GM12878 (cell line): Measurements from ENCODE around the gene SNN. TPM values are rescaled to one million over a fixed set of nuclear protein-coding genes. Genes with fewer than 3 reads are reported as not detected.

Experiments used
- ATAC-seq: fragments of 200-7000 bp; cut with Tn5 transposase; 3 replicates; pipeline ENCODE4 v1.9.1; 2020; ENCODE audit warnings: mild to moderate bottlenecking, moderate library complexity
- BruUV-seq: library from RNA; stranded (reverse); fragments of 400-500 nt; replicated peaks from 2 replicates; lab custom pipeline; 2021; lab: Mats Ljungman, UMichigan
- CTCF ChIA-PET: fragments of 300-600 bp; sonication (Branson Sonifier 250); formaldehyde crosslinking; extraction: SDS; loops from one replicate; lab custom pipeline; 2021; ENCODE audit warnings: inconsistent platforms; lab: Yijun Ruan, JAX
- POLR2A ChIA-PET: fragments of 350-600 bp; formaldehyde crosslinking; extraction: SDS; loops from one replicate; lab custom pipeline; 2021; ENCODE audit warnings: inconsistent platforms; lab: Charles Lee
- RAD21 ChIA-PET: fragments of 300-600 bp; sonication (Branson Sonifier 250); formaldehyde crosslinking; loops from one replicate; lab custom pipeline; 2023; ENCODE audit warnings: antibody characterized with exemption; ENCODE audit not compliant: unreplicated experiment; lab: Charles Lee
- SMC1A ChIA-PET: fragments of 300-600 bp; sonication (Branson Sonifier 250); formaldehyde crosslinking; loops from one replicate; lab custom pipeline; 2023; ENCODE audit not compliant: unreplicated experiment, uncharacterized antibody; lab: Charles Lee
- DNase-seq: peaks from one replicate; pipeline ENCODE4 v3.0.0-alpha.2; 2011; ENCODE audit warnings: low read depth, low spot score
- FAIRE-seq: peaks from 3 replicates; lab custom pipeline; 2011; peaks lifted over from hg19 to GRCh38; lab: Jason Lieb, UNC
- H2AFZ ChIP-seq: 2 replicates; pipeline ENCODE4 v1.6.0; 2011; ENCODE audit warnings: low read depth, low read length, control low read depth; ENCODE audit not compliant: control insufficient read depth
- H3K27ac ChIP-seq: 2 replicates; pipeline ENCODE4 v1.5.1; 2011; ENCODE audit warnings: control low read depth; ENCODE audit not compliant: control insufficient read depth, insufficient read depth
- H3K27me3 ChIP-seq, 2 experiments: replicated peaks in 1 of 2; 2 replicates each; pipeline versions ENCODE4 v1.6.0 to v1.6.1; 2011; ENCODE audit warnings: low read length in 1 of 2; ENCODE audit not compliant: control insufficient read depth in 2 of 2, insufficient read depth in 2 of 2
- H3K36me3 ChIP-seq, 2 experiments: 2 replicates each; pipeline ENCODE4 v1.5.1; 2011; ENCODE audit warnings: low read length in 1 of 2; ENCODE audit not compliant: control insufficient read depth in 2 of 2, insufficient read depth in 2 of 2
- H3K4me1 ChIP-seq: 2 replicates; pipeline ENCODE4 v1.6.1; 2011; ENCODE audit warnings: mild to moderate bottlenecking, low read length, moderate library complexity, mixed read lengths; ENCODE audit not compliant: control insufficient read depth, insufficient read depth
- H3K4me2 ChIP-seq: 2 replicates; pipeline ENCODE4 v1.6.0; 2011; ENCODE audit warnings: control low read depth; ENCODE audit not compliant: control insufficient read depth, insufficient read depth
- H3K4me3 ChIP-seq: fragments of 200-600 bp; sonication (generic); 2 replicates; pipeline ENCODE4 v1.5.1; 2016
- H3K79me2 ChIP-seq: 2 replicates; pipeline ENCODE4 v1.6.0; 2011; ENCODE audit warnings: low read length; ENCODE audit not compliant: control insufficient read depth, insufficient read depth
- H3K9ac ChIP-seq: 2 replicates; pipeline ENCODE4 v1.8.0; 2011; ENCODE audit warnings: low read length, control low read depth, mixed read lengths; ENCODE audit not compliant: control insufficient read depth, insufficient read depth
- H3K9me3 ChIP-seq: replicated peaks from 3 replicates; pipeline ENCODE4 v1.5.1; 2011; ENCODE audit warnings: mild to moderate bottlenecking, low read length; ENCODE audit not compliant: control insufficient read depth, insufficient read depth
- H4K20me1 ChIP-seq: 2 replicates; pipeline ENCODE4 v1.6.0; 2011; ENCODE audit not compliant: control insufficient read depth, insufficient read depth
- BCLAF1 ChIP-seq: fragments of 450-650 bp; IDR thresholded peaks from 2 replicates; pipeline ENCODE4 v1.6.1; 2017; ENCODE audit warnings: antibody characterized with exemption, mild to moderate bottlenecking, moderate library complexity
- BHLHE40 ChIP-seq, 2 experiments: fragments of 450-650 bp in 1 of 2; IDR thresholded peaks; 2 replicates each; pipeline ENCODE4 v1.6.1; 2011 to 2017; ENCODE audit warnings: low read depth in 2 of 2, borderline replicate concordance in 1 of 2, improper control_type of control experiment in 1 of 2, low read length in 1 of 2, mild to moderate bottlenecking in 1 of 2
- CHD4 ChIP-seq: fragments of 200-600 bp; sonication (generic); IDR thresholded peaks from 2 replicates; pipeline ENCODE4 v1.6.1; 2016; ENCODE audit warnings: mild to moderate bottlenecking
- HDAC2 ChIP-seq: fragments of 200-600 bp; sonication (generic); IDR thresholded peaks from 2 replicates; pipeline ENCODE4 v1.6.1; 2017
- JUNB ChIP-seq: IDR thresholded peaks from 2 replicates; pipeline ENCODE4 v1.6.1; 2016; ENCODE audit warnings: antibody characterized with exemption, mild to moderate bottlenecking
- KAT2A ChIP-seq: conservative IDR thresholded peaks from 2 replicates; pipeline ENCODE4 v1.6.1; 2011; ENCODE audit warnings: low read depth, low read length; ENCODE audit not compliant: control insufficient read depth
- MAX ChIP-seq: IDR thresholded peaks from 2 replicates; pipeline ENCODE4 v1.6.1; 2012; ENCODE audit warnings: low read depth, low read length, improper control_type of control experiment
- NBN ChIP-seq: fragments of 450-650 bp; IDR thresholded peaks from 2 replicates; pipeline ENCODE4 v1.6.1; 2016
- RELA ChIP-seq: fragments of 450-650 bp; IDR thresholded peaks from 2 replicates; pipeline ENCODE4 v1.8.0; 2014; ENCODE audit warnings: borderline replicate concordance; ENCODE audit not compliant: partially characterized antibody
- SKIL ChIP-seq: fragments of 450-650 bp; IDR thresholded peaks from 2 replicates; pipeline ENCODE4 v1.6.1; 2017; ENCODE audit warnings: mild to moderate bottlenecking, low read depth, inconsistent platforms; ENCODE audit not compliant: poor library complexity, severe bottlenecking
- STAT1 ChIP-seq: fragments of 450-650 bp; conservative IDR thresholded peaks from 2 replicates; pipeline ENCODE4 v1.6.1; 2014; ENCODE audit warnings: antibody characterized with exemption, mild to moderate bottlenecking
- ZNF687 ChIP-seq: fragments of 450-650 bp; IDR thresholded peaks from 2 replicates; pipeline ENCODE4 v1.6.1; 2017; ENCODE audit warnings: mild to moderate bottlenecking, moderate library complexity
- WGBS: methylation state at CpG from one replicate; pipeline ENCODE4 v1.1.6; 2016; ENCODE audit warnings: low lambda C conversion rate; ENCODE audit not compliant: insufficient replicate concordance, insufficient coverage; ENCODE audit errors: missing lambda C conversion rate; 5-methylcytosine and 5-hydroxymethylcytosine counted together
- in situ Hi-C: fragments of 300-500 bp; cut with MboI; formaldehyde crosslinking; loops from 9 replicates; pipeline ENCODE4 v1.14.3; 2018; ENCODE audit warnings: mixed read lengths
- intact Hi-C: fragments of 100-400 bp; cut with micrococcal nuclease; formaldehyde crosslinking; loops from one replicate; pipeline ENCODE4 v1.14.2; 2022; ENCODE audit not compliant: unreplicated experiment
- polyA plus RNA-seq, 11 experiments: library from polyadenylated mRNA; depleted of rRNA in 4 of 11; unstranded in 6 of 11; stranded (reverse) in 5 of 11; fragments of >200 nt; fragmentation: Nextera tagmentation in 4 of 11; fragmentation: Illumina TruSeq in 1 of 11; extraction: Ambion mirVana in 4 of 11; extraction: Trizol in 1 of 11; gene quantifications; 1 replicate in 1 of 11; 2 replicates in 10 of 11; pipeline versions ENCODE4 v1.2.1 to v1.2.3, GENCODE V29; 2011 to 2016; ENCODE audit warnings: inconsistent platforms in 2 of 11, missing spikeins in 2 of 11, low read depth in 1 of 11
- total RNA-seq, 4 experiments: library from RNA; depleted of rRNA in 3 of 4; stranded (reverse); fragments of >200 nt in 3 of 4; fragmentation: Illumina TruSeq in 1 of 4; extraction: Trizol in 1 of 4; gene quantifications; 2 replicates each; pipeline versions ENCODE4 v1.2.1 to v1.2.3, GENCODE V29; 2013 to 2021

SNN gene
- total and polyA plus RNA-seq, 10 of the 15 experiments (the other 5 are each of a cell fraction or from before 2014, with no cell fraction given): 2.2 to 43.4 (median 27.8) TPM

GRCh38 chr16:11708421-11708820 is 40.2 kb downstream of the SNN start:
- H3K4me3 ChIP-seq: no peak overlapping the region
- ChIA-PET POLR2A (no interaction called here), RAD21 (interaction anchor here (0.7 to 1.1 kb wide), 3 partner anchors 39 to 312 kb away, joined by 3 read pairs; no protein-coding TSS in a partner anchor), CTCF (interaction anchor here (1.1 to 2.0 kb wide), 2 partner anchors 11 to 66 kb away, joined by 5 to 7 read pairs; no protein-coding TSS in a partner anchor), SMC1A (interaction anchor here (0.9 to 2.7 kb wide), 4 partner anchors 10 to 176 kb away, joined by 3 to 11 read pairs (median 4); no protein-coding TSS in a partner anchor)
- 100% methylated on average over 1 of the region's 1 CpG for WGBS
- no peaks in the 10 kb centered on the region for H3K27me3 ChIP-seq
- no peak for FAIRE-seq
- no peaks in the 10 kb centered on the region; the same call in 1 of the 2 replicates for H3K4me1 ChIP-seq
- H3K79me2 ChIP-seq: peaks cover 4% of the 10 kb centered on the region
- DNase-seq: no peak
- H2AFZ ChIP-seq: no peak overlapping the region
- H3K36me3 ChIP-seq: peaks cover 12 to 44% of the 10 kb centered on the region in 2 experiments
- H4K20me1 ChIP-seq: no peaks in the 10 kb centered on the region; the same call in 1 of the 2 replicates
- intact Hi-C loops: no loop called here
- TF ChIP-seq MAX: no peak
- no peak for TF ChIP-seq KAT2A
- no peak for TF ChIP-seq NBN
- TF ChIP-seq ZNF687: no peak
- no peak for TF ChIP-seq CHD4
- TF ChIP-seq SKIL: no peak
- TF ChIP-seq STAT1: no peak
- no peak for TF ChIP-seq BHLHE40 (IDR thresholded peaks at IDR 0.05; ENCODE audit: borderline replicate concordance in 1 of 2, low read depth in 2 of 2, low read length in 1 of 2)
- TF ChIP-seq BCLAF1: no peak
- no peak for TF ChIP-seq HDAC2
- TF ChIP-seq RELA: no peak
- TF ChIP-seq JUNB: no peak
- H3K9ac ChIP-seq: no peak overlapping the region
- no peaks in the 10 kb centered on the region for H3K9me3 ChIP-seq
- no peak overlapping the region for H3K27ac ChIP-seq
- TSS peak; percentile 14 for BruUV-seq
- in situ Hi-C loops: no loop called here
- ATAC-seq: no peak
- no peak overlapping the region for H3K4me2 ChIP-seq
